ENCODE data around the gene ITSN1. TPM values are rescaled to one million over a fixed set of nuclear protein-coding genes. Genes with fewer than 3 reads are reported as not detected.

The ITSN1 gene
- polyA plus RNA-seq, 3 donors: 37.6 to 39.5 (median 39.4) TPM

DNA sequence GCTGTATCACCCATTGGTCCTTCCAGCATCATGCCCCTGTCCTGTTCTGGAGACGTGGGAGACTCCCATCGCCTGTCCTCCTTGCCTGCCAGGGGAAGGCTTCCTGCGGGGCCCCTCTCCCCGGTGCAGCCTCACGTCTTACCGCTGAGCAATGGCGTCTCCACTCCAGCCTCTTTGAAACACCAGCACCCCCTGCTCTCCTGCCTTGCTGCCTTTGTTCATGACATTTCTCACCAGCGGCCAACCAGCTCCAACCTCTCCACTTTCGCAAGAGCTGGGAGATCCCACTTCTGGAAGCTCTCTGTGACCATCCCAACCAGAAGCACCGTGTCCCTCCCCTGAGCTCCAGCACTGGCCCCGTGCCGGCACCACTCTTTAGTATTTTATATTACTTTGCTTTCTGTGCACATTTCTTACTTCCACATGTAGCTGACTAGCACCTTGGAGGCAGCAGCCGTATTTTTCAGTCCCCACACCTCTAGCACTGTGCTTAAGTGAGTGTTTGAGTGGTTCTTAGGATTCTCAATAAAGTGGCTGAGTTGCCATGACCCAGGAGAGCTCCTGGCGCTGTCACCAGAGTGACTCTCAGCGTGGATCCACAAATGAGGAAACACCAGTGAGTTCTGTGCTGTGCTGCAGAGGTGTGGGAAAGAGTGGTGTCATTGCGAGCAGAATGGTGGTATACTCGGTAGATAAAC is 189.8 kb downstream of the ITSN1 start:
- DNase-seq (ENCODE audit: low read depth in 3 of 3, low spot score in 2 of 3): no peak

DNA sequence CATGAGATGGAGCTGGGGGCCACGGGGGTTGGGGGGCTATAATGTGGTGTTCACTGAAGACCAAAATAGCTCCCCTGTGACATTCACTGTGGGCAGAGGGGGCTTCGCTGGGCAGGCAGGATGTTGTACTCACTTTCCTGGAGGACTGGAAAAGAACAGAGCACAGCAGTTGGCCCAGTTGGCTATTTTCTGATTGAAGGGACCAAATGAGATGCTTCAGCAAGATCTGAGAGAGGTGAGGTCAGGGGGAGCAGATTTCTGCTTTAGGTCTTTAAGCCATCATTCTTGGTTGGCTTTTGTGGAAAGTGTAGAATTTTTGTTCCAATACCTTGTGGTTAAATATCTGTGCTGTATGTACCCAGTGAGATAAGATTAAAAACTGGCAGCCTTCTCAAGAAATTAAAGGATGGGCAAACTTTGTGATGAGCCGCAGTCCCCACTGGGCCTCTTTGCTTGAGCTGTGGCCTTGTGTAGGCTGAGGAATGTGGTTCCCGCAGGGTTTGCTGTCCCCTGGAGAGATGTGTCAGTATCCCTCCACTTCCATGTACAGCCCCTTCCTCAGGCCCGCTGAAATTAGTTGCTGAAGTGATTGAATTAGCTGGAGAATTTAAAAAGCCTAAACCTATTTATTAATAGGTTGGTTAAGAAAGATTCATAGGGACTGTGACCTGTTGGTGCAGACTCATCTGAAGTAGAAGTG is 192.7 kb downstream of the ITSN1 start:
- no peak for DNase-seq (ENCODE audit: low read depth in 3 of 3, low spot score in 2 of 3)

DNA sequence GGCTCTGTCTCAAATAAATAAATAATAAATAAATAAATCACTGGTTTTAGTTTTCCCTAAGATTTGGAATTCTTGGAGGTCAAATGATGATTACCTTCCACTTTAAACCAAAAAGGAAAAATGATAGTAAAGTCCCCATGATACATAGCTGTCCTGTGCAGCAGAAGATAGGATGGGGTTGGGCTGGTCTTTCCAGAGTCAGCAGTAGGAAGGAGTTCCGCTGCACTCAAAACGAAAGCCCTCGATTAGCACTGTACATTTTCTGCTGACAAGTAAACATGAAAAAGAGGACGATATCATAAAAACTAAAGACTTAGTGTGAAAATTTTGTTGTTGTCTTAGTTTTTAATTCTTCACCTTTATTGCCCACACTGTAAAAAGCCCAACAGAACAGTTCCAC is 193.6 kb downstream of the ITSN1 start:
- DNase-seq (ENCODE audit: low read depth in 3 of 3, low spot score in 2 of 3): no peak

DNA sequence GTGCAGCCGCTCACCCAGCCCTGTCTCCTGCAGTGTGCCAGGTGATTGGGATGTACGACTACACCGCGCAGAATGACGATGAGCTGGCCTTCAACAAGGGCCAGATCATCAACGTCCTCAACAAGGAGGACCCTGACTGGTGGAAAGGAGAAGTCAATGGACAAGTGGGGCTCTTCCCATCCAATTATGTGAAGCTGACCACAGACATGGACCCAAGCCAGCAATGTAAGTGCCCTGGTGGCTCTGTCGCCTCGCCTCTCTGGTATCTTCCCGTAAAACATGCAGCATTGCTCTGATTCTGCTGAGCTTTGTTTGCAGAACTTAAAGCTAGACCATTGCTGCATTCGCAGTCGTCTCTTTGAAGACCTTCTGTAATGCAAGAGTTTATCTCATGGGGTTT is 194.1 kb downstream of the ITSN1 start:
- no peak for DNase-seq (ENCODE audit: low read depth in 3 of 3, low spot score in 2 of 3)

DNA sequence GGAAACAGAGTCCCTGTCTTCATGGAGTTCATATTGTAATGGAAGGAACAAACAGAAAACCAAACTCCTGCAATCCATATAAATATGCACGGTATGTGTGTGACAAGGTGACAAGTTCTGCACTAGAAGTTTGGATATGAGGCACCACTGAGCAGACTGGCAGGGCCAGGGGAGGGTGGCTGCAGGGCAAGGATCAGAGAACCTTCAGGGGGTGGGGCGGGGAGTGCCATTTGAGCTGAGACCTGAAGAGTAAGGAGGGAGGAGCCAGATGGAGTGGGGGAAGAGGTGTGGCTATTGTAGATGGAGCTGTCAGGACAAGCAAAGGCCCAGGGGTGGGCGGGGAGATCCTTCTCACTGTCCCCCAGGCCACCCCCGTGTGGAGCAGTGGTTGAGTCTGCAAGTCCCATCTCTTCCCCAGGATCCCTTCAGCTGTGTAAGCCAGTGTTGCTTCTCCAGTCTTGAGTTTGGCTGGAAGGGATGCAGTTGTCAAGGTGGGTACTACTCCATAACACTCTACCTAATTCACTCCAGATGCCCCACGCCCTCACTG is 196.9 kb downstream of the ITSN1 start:
- no peak for DNase-seq (ENCODE audit: low read depth in 3 of 3, low spot score in 2 of 3)

DNA sequence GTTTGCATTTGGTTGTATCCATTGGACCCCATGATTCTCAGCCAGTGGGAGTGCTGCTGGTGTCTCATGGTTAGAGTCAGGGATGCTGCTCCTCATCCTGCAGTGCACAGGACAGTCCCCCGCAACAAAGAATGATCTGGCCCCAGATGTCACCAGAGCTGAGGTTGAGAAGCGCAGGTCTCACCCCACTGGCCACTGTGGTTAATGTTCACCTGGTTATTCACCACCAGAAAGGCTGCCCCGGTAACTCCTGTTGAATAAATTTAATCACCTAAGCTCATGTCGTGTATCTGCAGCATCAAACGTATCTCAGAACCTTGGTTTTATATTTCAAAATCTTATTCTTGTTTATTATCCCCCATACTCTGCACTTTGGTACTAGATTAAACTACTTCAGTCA is 197.5 kb downstream of the ITSN1 start:
- no peak for DNase-seq (ENCODE audit: low read depth in 3 of 3, low spot score in 2 of 3)

DNA sequence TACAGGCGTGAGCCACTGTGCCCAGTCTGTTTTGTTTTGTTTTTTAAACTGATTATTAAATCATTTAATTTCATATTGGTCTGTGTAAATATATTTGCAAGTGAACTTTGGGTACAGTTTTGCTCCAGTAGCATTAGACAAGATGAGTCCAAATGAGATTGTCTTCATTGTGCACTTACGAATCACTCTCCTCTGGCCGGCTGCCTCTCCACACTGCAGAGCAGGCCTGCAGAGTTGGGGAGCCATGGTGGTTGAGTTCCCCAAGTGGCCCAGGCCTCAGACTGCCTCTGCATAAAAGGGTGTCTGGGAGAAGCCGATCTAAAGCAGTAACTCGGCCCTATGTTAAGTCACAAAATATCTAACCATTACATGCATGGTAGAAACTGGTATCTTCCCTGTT is 198.5 kb downstream of the ITSN1 start:
- DNase-seq (ENCODE audit: low read depth in 3 of 3, low spot score in 2 of 3): no peak

DNA sequence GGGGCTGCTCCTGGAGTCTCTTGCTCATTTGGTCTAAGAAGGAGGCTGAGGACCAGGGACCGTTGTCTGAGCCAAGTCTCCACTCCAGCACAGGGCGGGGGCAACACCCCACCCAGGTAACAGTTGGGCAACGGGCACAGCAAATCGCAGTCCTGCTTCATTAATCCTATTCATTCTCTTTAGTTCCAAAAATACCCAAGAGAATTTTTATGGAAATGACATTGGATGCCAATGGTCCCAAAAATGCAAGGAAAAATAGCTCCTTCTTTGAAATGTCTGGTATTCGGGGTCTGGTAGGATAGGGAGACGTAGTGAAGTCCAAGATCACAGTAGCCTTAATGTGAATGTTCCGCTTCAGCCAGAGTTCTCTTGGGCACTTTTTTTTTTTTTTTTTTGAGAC is 199.3 kb downstream of the ITSN1 start:
- DNase-seq (ENCODE audit: low read depth in 3 of 3, low spot score in 2 of 3): no peak

DNA sequence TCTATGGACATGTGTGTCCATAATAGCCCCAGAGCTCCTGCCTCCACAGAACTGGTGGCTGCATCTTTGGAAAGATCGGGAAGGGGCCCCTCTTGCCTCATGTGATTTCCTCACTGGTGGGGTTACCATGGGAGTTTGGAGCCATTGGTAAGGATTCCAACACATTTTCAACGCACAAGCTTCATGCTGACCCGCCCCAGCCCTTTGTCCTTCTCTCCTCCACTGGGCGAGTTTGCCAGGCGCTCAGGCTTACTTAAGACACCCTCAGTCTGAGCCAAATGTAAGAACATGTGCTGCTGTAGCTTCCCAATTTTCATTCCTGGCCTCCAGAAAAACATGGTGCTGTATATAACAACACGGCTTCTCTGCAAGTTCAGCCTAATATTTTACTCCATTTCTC is 200.9 kb downstream of the ITSN1 start:
- no peak for DNase-seq (ENCODE audit: low read depth in 3 of 3, low spot score in 2 of 3)

DNA sequence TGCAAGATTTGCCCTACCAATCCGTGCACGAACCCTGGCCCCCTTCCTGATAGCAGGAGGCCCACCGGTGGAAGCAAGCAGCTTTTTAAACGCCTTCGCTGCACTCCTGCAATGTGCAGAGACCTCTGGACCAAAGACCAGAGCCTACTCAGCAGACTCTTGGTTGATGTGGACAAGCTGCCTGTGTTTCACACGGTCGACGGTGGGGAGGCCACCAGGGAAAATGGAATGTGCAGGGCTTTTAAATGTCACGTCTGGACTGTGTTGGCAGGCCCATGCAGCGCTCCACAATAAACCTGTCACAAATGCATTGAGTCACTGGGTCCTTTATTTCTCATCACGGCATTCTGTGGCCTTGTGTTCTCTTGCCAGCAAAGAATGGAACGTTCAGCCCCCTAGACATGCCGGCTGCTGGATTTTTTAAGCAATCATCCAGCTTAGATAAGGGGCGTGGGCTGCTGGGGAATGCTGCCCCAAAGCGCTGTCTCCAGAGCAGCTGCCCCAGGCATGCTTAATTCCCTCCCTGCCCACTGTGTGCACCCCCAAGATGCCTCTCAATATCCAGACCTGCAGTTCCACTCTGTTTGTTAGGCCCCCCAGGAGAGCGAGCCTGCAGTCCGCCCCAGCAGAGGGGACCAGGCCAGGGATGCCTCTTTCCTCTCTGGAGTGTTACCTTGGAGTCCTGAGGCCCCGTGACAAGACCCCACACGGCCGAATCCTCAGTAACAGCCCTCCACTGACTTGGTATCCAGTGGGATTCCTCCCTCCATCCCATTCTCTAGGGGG is 202.0 kb downstream of the ITSN1 start:
- peak; percentile 12 to 58 (median 42) for DNase-seq (ENCODE audit: low read depth in 3 of 3, low spot score in 2 of 3)

DNA sequence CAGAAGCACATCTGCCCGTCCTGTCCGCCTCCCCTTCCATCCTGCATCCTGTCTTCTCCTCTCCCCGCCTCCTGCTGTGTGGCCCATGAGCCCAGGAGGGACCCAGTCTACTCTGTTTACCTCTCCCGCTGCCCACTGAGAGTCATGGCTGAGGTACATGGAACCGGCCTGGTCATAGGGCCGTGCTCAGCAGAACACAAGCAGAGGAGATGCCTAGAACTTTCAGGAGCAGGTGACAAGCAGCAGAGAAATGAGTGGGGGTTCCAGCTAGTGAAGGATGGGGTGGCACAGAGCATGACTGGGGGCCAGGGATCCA is 202.5 kb downstream of the ITSN1 start:
- no peak for DNase-seq (ENCODE audit: low read depth in 3 of 3, low spot score in 2 of 3)

DNA sequence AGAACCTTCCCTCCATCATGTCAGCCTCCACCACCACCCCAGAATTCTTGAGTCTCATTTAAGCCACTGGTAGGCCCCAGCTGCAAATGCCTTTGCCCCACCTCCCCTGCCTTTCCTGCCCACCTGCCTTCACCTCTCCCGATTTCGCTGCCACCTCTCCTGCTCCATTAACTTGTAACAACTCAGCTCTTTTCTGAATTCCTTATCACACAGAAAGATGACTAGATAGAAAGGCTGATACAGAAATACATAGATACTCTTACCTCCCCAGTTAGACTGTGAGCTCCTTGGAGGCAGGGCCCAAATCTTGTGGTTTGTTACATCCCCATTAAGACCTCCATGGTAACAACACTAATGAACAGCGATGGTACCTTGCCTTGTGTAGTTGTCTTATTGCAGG is 203.8 kb downstream of the ITSN1 start:
- DNase-seq (ENCODE audit: low read depth in 3 of 3, low spot score in 2 of 3): no peak

DNA sequence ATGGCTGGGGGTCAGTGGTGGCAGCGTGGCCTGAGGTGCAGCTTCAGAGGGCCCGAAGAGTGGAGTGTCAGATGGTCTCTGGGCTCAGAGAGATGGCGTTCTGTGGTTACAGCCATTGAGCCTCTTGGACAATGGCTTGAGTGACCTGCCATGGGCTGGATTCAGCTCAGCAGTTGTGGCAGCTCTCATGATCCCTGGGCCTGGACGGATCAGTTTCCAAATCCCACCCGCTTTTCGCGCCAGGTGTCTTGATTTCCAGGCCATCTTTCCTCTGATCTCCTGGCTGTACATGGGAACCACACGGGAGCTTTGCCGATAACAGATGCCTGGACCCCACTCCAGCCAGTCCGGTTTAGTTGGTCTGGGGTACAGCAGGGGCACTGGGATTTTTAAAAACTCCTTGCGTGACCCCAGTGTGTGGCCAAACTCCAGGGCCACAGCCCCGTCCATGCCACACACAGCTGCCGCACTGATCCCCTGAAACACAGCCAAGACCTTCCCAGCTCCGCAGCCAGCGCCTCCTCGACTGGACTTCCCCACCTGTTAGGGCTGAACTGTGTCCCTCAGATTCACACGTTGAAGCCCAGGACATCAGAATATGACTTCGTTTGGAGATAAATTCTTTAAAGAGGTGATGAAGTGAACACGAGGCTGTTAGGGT is 205.4 kb downstream of the ITSN1 start:
- DNase-seq (ENCODE audit: low read depth in 3 of 3, low spot score in 2 of 3): no peak

DNA sequence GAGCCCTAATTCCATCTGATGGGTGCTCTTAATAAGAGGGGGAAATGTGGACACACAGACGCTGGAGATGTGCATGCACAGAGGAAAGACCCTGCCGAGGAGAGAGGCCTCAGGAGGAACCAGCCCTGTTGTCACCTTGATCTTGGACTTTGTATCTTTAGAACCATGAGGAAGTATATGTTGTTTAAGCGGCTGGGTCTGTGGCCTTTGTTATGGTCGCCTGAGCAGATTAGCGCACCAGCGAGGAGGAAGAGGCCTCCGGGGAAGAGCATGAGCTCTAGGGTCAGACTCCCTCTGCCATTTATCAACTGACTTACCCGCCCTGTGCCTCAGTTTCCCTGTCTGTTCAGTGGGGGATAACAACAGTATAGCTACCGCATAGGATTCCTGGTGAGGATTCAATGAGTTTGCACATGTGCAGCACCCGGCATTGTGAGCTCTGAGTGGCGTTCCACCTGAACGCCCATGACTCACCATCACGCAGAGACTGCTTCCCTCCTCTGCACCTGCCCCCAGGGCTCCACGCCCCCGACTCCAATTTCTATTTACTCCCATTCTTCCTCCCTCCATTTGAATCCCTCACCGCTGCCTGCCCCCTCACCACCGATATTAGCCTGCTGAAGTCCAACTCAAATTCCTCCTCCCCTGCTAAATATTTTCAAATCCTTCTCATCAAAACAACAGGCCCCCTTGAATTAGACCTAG is 206.1 kb downstream of the ITSN1 start:
- DNase-seq (ENCODE audit: low read depth in 3 of 3, low spot score in 2 of 3): peak; percentile 12 to 45 (median 42)

DNA sequence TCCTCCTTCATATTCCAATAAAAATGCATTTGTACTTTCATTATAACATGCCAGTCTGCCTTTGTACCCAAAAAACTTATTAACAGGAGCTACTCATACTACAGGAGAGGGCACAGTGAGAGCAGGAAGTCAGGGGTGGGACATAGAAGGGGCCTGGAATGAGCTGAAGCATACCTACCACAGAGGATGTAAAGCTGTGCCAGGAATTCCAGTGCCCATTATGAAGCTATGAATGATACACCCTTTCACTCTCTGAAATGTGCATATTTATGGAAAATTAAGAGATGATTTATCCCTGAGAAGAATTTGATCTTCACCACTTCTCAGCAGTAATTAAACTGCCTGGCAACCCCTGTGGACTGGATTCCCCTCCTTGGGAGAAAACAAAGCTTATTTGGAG is 207.5 kb downstream of the ITSN1 start:
- DNase-seq (ENCODE audit: low read depth in 3 of 3, low spot score in 2 of 3): no peak

DNA sequence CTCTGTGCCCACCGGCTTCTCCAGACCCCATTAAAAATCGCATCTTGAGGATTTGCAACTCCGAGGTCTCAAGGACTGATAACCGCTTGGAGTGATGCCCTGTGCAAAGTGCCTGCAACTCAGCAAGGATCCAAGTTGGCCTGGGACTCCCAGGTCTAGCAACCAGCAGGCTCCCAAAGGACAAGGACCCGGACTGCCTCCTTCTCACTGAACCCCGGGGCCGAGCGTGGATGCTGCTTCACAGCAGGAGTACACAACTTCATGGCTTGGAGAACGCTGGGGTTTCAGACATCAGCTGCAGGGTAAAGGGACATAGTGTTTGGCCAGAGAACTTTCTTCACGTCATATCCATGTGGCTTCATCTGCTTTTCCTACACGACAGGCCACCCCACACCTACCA is 208.1 kb downstream of the ITSN1 start:
- no peak for DNase-seq (ENCODE audit: low read depth in 3 of 3, low spot score in 2 of 3)

DNA sequence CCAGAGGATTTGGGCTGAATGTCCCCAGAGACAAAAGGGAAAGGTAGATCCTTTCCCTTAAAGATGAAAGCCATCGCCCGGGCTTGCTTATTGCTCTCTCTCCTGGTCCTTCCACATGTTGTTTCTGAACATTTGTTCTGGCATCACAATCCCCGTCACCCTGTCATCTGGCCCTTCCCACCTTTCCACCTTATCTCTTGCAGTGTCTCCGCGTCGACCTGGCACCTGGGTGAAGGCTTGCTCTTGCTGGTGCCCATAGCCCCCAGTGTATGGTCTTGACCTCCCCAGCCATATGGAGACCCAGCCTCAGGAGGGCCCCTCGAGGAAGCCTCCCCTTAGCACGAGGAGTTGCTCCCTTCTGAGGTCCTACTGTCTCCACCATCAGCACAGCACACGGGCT is 208.7 kb downstream of the ITSN1 start:
- DNase-seq (ENCODE audit: low read depth in 3 of 3, low spot score in 2 of 3): no peak

DNA sequence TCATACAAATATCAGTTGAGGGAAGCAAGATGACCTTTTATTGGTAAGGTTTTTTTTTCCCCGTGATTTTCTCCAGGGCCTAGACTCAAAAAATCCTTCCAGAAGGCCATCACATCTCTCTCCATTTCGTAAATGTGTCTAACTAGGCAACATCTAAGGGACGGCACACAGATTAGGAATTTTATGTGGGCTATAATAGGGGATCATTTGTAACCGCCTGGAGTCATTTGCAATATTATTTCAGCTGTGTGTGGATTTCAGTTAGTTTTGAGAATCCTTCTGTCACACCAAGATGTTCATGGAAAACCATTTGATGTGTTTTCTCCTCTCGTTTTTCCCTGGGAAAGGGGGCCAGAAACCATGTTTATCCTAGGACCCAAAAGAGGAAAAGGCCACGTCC is 210.2 kb downstream of the ITSN1 start:
- DNase-seq (ENCODE audit: low read depth in 3 of 3, low spot score in 2 of 3): no peak

DNA sequence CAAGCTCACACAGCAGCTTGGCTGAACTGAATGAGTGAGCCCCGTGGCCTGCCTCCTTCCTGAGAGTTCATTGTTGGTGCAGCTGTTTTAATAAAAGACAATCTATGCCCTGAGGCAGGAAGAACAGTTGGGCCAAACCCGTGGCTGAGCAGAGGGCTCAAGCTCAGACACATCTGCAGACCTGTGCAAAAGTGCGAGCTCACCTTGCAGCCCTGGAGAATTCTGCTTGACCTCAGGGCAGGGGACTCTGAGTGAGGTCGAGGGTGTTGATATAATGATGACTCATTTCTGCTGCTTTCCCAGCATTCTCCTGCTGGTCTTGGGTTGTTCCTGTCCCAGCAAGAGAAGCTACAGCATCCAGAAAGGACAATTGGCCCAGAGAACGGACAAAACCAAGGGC is 212.3 kb downstream of the ITSN1 start:
- no peak for DNase-seq (ENCODE audit: low read depth in 3 of 3, low spot score in 2 of 3)

DNA sequence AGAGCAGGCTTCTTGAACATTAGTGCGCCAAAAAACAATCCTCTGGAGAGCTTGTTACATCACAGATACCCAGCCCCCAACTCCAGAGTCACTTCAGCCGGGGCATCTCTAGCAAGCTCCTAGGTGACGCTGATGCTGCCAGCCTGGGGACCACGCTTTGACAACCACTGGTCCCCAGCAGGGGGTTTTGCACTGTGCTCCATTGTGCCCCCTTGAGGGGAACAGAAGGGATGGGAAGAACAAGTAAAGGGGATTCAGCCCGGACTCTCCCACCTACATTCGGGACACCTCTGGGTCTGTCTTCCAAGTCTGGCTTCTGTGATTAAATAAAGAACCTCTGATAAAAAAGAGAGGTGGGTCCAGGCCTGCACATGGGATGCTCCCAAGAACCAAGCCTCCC is 212.9 kb downstream of the ITSN1 start:
- no peak for DNase-seq (ENCODE audit: low read depth in 3 of 3, low spot score in 2 of 3)
